Measurements from ENCODE around the gene PLK1.
"Not testable (repeated sequence)": the region's sequence is repeated elsewhere in the genome, so short reads cannot be mapped to it uniquely, and the experiment has no call there.

Gene PLK1

DNA sequence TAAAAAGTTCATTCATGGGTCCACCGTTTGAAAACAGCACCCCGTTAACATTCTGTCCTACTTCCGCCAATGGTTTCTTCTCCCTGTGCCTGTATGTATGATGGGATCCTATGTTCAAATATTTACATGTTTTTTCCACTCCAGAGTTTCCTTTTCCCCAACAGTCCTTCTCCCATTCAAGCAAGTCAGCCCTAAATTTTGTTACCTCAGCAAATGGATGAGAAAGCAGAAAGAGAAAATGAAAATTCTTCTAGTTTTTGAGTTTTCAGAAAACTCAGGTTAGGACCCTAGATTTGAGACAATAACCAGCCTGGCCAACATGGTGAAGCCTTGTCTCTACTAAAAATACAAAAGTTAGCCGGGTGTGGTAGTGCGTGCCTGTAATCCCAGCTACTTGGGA is 37.8 kb downstream of the PLK1 start:
- Histone ChIP-seq H3K4me2 (ENCODE audit: low read depth, low read length) (no peak overlapping the region), H3K9ac (ENCODE audit: low read length) (no peak overlapping the region), H3K27me3 (replicated peaks; ENCODE audit: insufficient read depth, low read length) (no peaks in the 10 kb centered on the region), H3K9me2 (replicated peaks; ENCODE audit: insufficient read depth, low read length) (no peaks in the 10 kb centered on the region), H3K27ac (ENCODE audit: low read length) (no peak overlapping the region), H3F3A (ENCODE audit: insufficient read depth, low read length) (no peaks in the 10 kb centered on the region), H3K36me3 (replicated peaks; ENCODE audit: insufficient read depth, low read length) (no peaks in the 10 kb centered on the region), H4K20me1 (ENCODE audit: insufficient read depth, low read length) (no peaks in the 10 kb centered on the region), H2AFZ (ENCODE audit: low read length) (no peak overlapping the region), H3K4me3 (ENCODE audit: low read length) (no peak overlapping the region), H3K9me3 (replicated peaks; ENCODE audit: insufficient read depth, low read length) (no peaks in the 10 kb centered on the region), H3K79me2 (ENCODE audit: low read length) (no peaks in the 10 kb centered on the region), H3K4me1 (ENCODE audit: low read length) (no peaks in the 10 kb centered on the region)
- TF ChIP-seq, protein P1, sequence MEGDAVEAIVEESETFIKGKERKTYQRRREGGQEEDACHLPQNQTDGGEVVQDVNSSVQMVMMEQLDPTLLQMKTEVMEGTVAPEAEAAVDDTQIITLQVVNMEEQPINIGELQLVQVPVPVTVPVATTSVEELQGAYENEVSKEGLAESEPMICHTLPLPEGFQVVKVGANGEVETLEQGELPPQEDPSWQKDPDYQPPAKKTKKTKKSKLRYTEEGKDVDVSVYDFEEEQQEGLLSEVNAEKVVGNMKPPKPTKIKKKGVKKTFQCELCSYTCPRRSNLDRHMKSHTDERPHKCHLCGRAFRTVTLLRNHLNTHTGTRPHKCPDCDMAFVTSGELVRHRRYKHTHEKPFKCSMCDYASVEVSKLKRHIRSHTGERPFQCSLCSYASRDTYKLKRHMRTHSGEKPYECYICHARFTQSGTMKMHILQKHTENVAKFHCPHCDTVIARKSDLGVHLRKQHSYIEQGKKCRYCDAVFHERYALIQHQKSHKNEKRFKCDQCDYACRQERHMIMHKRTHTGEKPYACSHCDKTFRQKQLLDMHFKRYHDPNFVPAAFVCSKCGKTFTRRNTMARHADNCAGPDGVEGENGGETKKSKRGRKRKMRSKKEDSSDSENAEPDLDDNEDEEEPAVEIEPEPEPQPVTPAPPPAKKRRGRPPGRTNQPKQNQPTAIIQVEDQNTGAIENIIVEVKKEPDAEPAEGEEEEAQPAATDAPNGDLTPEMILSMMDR (IDR thresholded peaks at IDR 0.05; ENCODE audit: low read length), result no peak
- no peak for TF ChIP-seq EZH2phosphoT487 (IDR thresholded peaks at IDR 0.05; ENCODE audit: low read length)
- TF ChIP-seq EZH2 (optimal IDR thresholded peaks at IDR 0.05; ENCODE audit: low read depth, low read length), result no peak
- no peak for DNase-seq

DNA sequence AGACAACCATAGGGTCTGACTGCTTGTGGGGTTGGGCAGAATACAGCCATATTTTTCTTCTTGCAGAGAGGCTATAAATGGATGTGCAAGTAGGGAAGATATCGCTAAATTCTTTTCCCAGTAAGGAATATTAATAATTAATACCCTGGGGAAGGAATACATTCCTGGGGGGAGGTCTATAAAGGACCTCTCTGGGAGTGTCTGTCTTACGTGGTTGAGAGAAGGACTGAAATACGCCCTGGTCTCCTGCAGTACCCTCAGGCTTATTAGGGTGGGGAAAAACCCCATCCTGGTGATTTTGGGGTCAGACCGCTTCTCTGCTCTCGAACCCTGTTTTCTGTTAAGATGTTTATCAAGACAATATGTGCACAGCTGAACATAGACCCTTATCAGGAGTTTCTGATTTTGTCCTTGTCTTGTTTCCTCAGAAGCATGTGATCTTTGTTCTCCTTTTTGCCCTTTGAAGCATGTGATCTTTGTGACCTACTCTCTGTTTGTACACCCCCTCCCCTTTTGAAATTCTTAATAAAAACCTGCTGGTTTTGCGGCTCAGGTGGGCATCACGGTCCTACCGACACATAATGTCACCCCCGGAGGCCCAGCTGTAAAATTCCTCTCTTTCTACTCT is 44.0 kb downstream of the PLK1 start:
- H3K4me2 ChIP-seq (ENCODE audit: low read depth, low read length); H3F3A ChIP-seq (ENCODE audit: insufficient read depth, low read length); H3K27ac ChIP-seq (ENCODE audit: low read length); H3K4me3 ChIP-seq (ENCODE audit: low read length); H2AFZ ChIP-seq (ENCODE audit: low read length); H3K9me3 ChIP-seq (replicated peaks; ENCODE audit: insufficient read depth, low read length); H3K27me3 ChIP-seq (replicated peaks; ENCODE audit: insufficient read depth, low read length); DNase-seq; H3K4me1 ChIP-seq (ENCODE audit: low read length); H3K36me3 ChIP-seq (replicated peaks; ENCODE audit: insufficient read depth, low read length); H3K9ac ChIP-seq (ENCODE audit: low read length); H3K9me2 ChIP-seq (replicated peaks; ENCODE audit: insufficient read depth, low read length); H3K79me2 ChIP-seq (ENCODE audit: low read length); H4K20me1 ChIP-seq (ENCODE audit: insufficient read depth, low read length): not testable (repeated sequence)

DNA sequence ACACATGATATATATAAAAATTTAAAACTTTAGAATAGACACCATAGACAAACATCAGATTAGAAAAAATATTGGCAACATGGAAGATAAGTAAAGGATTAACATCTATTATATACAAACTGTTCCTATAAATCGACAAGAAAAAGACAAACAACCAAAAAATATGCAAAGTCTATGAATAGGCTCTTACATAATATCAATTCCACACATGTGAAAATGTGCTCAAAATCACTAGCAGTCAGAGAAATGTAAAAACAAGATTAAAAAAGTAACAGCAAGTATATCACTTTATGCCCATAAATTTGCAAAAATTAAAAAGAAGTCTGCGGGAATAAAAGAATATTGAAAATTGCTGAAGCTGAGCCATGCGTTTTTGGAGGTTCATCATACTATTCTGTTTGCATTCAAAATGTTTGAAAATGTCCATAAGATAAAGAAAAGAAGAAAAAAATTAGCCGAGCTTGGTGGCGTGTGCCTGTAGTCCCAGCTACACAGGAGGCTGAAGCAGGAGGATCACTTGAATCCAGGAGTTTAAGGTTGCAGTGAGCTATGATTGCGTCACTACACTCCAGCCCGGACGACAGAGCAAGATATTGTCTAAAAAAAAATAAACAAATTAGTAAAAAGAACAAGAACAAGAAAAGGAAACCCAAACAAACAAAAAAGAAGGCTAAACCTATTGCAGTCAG is 45.6 kb downstream of the PLK1 start:
- no peaks in the 10 kb centered on the region for H3K9me2 ChIP-seq (replicated peaks; ENCODE audit: insufficient read depth, low read length)
- no peak for DNase-seq
- no peaks in the 10 kb centered on the region for H3F3A ChIP-seq (ENCODE audit: insufficient read depth, low read length)
- no peaks in the 10 kb centered on the region for H3K79me2 ChIP-seq (ENCODE audit: low read length)
- H3K27me3 ChIP-seq (replicated peaks; ENCODE audit: insufficient read depth, low read length), result no peaks in the 10 kb centered on the region
- H3K4me1 ChIP-seq (ENCODE audit: low read length), result no peaks in the 10 kb centered on the region
- H2AFZ ChIP-seq (ENCODE audit: low read length), result no peak overlapping the region
- no peak overlapping the region for H3K27ac ChIP-seq (ENCODE audit: low read length)
- H3K4me2 ChIP-seq (ENCODE audit: low read depth, low read length), result no peak overlapping the region
- no peaks in the 10 kb centered on the region for H4K20me1 ChIP-seq (ENCODE audit: insufficient read depth, low read length)
- no peaks in the 10 kb centered on the region for H3K9me3 ChIP-seq (replicated peaks; ENCODE audit: insufficient read depth, low read length)
- TF ChIP-seq EZH2phosphoT487 (IDR thresholded peaks at IDR 0.05; ENCODE audit: low read length), result no peak
- TF ChIP-seq EZH2 (optimal IDR thresholded peaks at IDR 0.05; ENCODE audit: low read depth, low read length), result no peak
- TF ChIP-seq, protein P1 (IDR thresholded peaks at IDR 0.05; ENCODE audit: low read length), result no peak
- no peak overlapping the region for H3K4me3 ChIP-seq (ENCODE audit: low read length)
- H3K36me3 ChIP-seq (replicated peaks; ENCODE audit: insufficient read depth, low read length), result no peaks in the 10 kb centered on the region
- no peak overlapping the region for H3K9ac ChIP-seq (ENCODE audit: low read length)

DNA sequence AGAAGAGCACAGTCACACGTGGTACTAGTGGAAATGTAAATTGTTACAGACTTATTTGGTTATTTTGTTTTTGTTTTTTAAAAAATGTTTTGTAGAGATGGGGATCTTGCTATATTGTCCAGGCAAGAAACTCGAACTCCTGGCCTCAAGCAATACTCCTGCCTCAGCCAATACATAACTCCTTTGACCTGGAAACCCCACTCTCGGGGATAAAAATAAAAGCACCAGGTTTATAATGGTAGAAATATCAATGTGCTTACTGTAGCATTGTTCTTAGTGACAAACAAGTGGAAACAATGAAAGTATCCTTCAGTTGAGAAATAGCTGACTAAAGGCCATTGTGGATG is 46.1 kb downstream of the PLK1 start:
- H3K9me2 ChIP-seq (replicated peaks; ENCODE audit: insufficient read depth, low read length), result no peaks in the 10 kb centered on the region
- no peak overlapping the region for H3K9ac ChIP-seq (ENCODE audit: low read length)
- H3K9me3 ChIP-seq (replicated peaks; ENCODE audit: insufficient read depth, low read length), result no peaks in the 10 kb centered on the region
- H2AFZ ChIP-seq (ENCODE audit: low read length), result no peak overlapping the region
- H3K4me2 ChIP-seq (ENCODE audit: low read depth, low read length), result no peak overlapping the region
- no peaks in the 10 kb centered on the region for H3F3A ChIP-seq (ENCODE audit: insufficient read depth, low read length)
- no peaks in the 10 kb centered on the region for H3K79me2 ChIP-seq (ENCODE audit: low read length)
- H3K4me3 ChIP-seq (ENCODE audit: low read length), result no peak overlapping the region
- H4K20me1 ChIP-seq (ENCODE audit: insufficient read depth, low read length), result no peaks in the 10 kb centered on the region
- H3K4me1 ChIP-seq (ENCODE audit: low read length), result no peaks in the 10 kb centered on the region
- no peaks in the 10 kb centered on the region for H3K36me3 ChIP-seq (replicated peaks; ENCODE audit: insufficient read depth, low read length)
- DNase-seq, result no peak
- no peak overlapping the region for H3K27ac ChIP-seq (ENCODE audit: low read length)
- TF ChIP-seq EZH2phosphoT487 (IDR thresholded peaks at IDR 0.05; ENCODE audit: low read length), result no peak
- no peak for TF ChIP-seq EZH2 (optimal IDR thresholded peaks at IDR 0.05; ENCODE audit: low read depth, low read length)
- no peaks in the 10 kb centered on the region for H3K27me3 ChIP-seq (replicated peaks; ENCODE audit: insufficient read depth, low read length)
